CD4-positive, alpha-beta T cell (primary cell): ENCODE data around the gene ST3GAL3. TPM values are rescaled to one million over a fixed set of nuclear protein-coding genes. Genes with fewer than 3 reads are reported as not detected.

Experiments
- ATAC-seq: fragments of 200-7000 bp; cut with Tn5 transposase; one replicate; pipeline ENCODE4 v1.10.0; 2022; ENCODE audit warnings: mild to moderate bottlenecking; ENCODE audit not compliant: poor library complexity
- CTCF ChIA-PET: fragments of 350-600 bp; sonication (Branson Sonifier 250); formaldehyde crosslinking; loops from one replicate; lab custom pipeline; 2021; ENCODE audit warnings: antibody characterized with exemption, inconsistent platforms; lab: Charles Lee
- POLR2A ChIA-PET: fragments of 350-600 bp; sonication (Branson Sonifier 250); formaldehyde crosslinking; loops from one replicate; lab custom pipeline; 2021; ENCODE audit warnings: antibody characterized with exemption, inconsistent platforms; lab: Charles Lee
- DNase-seq, 14 experiments: peaks; one replicate each; pipeline ENCODE4 v3.0.0-alpha.2; 2013 to 2020; ENCODE audit warnings: mixed read lengths in 2 of 14
- H3K27ac ChIP-seq, 2 donors: one replicate each; pipeline versions ENCODE4 v1.5.1 to v1.7.0; 2013; ENCODE audit warnings: low read length in 2 of 2, low read depth in 1 of 2, mild to moderate bottlenecking in 1 of 2
- H3K27me3 ChIP-seq, 2 experiments: 1 replicate in 1 of 2; 2 replicates in 1 of 2; pipeline versions ENCODE4 v1.6.1 to v1.7.0; 2013; ENCODE audit warnings: low read length in 2 of 2, control low read depth in 1 of 2, mild to moderate bottlenecking in 1 of 2, moderate library complexity in 1 of 2; ENCODE audit not compliant: insufficient read depth in 2 of 2, control insufficient read depth in 1 of 2
- H3K36me3 ChIP-seq: one replicate; pipeline ENCODE4 v1.6.1; 2013; ENCODE audit warnings: low read length, control low read depth; ENCODE audit not compliant: insufficient read depth
- H3K4me1 ChIP-seq: one replicate; pipeline ENCODE4 v1.6.1; 2013; ENCODE audit warnings: low read length, control low read depth; ENCODE audit not compliant: insufficient read depth
- H3K4me3 ChIP-seq: one replicate; pipeline ENCODE4 v1.5.1; 2013; ENCODE audit warnings: mild to moderate bottlenecking, low read length, moderate library complexity
- H3K9me3 ChIP-seq, 2 experiments: 1 replicate in 1 of 2; 2 replicates in 1 of 2; pipeline versions ENCODE4 v1.6.1 to v1.7.0; 2013; ENCODE audit warnings: low read length in 2 of 2, mild to moderate bottlenecking in 2 of 2, control low read depth in 1 of 2, moderate library complexity in 1 of 2; ENCODE audit not compliant: control insufficient read depth in 1 of 2, insufficient read depth in 1 of 2
- H3K27ac Mint-ChIP-seq: one replicate; pipeline ENCODE4 v1.8.0; 2020; ENCODE audit warnings: mixed read lengths
- H3K27me3 Mint-ChIP-seq: one replicate; pipeline ENCODE4 v1.8.0; 2021; ENCODE audit warnings: mixed read lengths
- H3K36me3 Mint-ChIP-seq: one replicate; pipeline ENCODE4 v1.8.0; 2021; ENCODE audit warnings: low read depth, mixed read lengths
- H3K4me1 Mint-ChIP-seq: one replicate; pipeline ENCODE4 v1.8.0; 2021; ENCODE audit warnings: low read depth, mixed read lengths
- H3K4me3 Mint-ChIP-seq: one replicate; pipeline ENCODE4 v1.8.0; 2020; ENCODE audit warnings: mild to moderate bottlenecking, mixed read lengths
- H3K9me3 Mint-ChIP-seq: one replicate; pipeline ENCODE4 v1.8.0; 2020; ENCODE audit warnings: mixed read lengths
- intact Hi-C, 2 experiments: fragments of 100-400 bp; cut with DNase I in 1 of 2; cut with micrococcal nuclease in 1 of 2; formaldehyde crosslinking; loops; one replicate each; pipeline versions ENCODE4 v1.15.1 to v1.9.0; 2023 to 2025; cut with DNase I, micrococcal nuclease
- total RNA-seq, 174 experiments: library from RNA in 2 of 174; stranded (reverse) in 2 of 174; gene quantifications; one replicate each; pipeline ENCODE4 v1.2.3 and lab custom pipeline; 2021 to 2026
- TF ChIP-seq, protein P1 (sequence below): fragments of 200-600 bp; IDR thresholded peaks from one replicate; pipeline ENCODE4 v1.8.0; 2022; ENCODE audit warnings: antibody characterized with exemption, mild to moderate bottlenecking

Gene ST3GAL3
- total RNA-seq, 2 experiments from 2014 or later: 17.6 to 20.5 TPM

DNA sequence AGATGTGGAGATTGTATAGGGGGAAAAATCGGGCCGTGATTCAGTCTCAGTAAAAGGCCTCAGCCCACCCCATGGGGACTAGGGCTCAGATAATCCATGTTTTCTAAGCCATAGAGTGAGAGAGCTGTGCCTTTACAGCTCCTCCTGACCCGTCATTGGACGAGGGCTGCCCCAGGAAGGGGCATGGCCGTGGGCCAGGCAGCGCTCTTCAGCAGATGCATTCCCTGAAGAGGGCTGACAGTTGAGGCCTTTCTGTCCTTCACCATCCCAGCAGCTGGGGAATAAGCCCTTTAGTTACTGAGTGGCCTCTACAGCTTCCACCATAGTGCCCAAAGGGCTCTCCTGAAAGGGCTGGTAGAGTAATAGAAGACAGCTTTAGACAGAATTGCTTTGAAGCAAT is 57.2 kb downstream of the ST3GAL3 start:
- Histone ChIP-seq H3K36me3 (no peaks in the 10 kb centered on the region), H3K27ac (no peak overlapping the region), H3K27me3 (no peaks in the 10 kb centered on the region), H3K4me1 (no peaks in the 10 kb centered on the region), H3K9me3 (no peaks in the 10 kb centered on the region), H3K4me3 (no peak overlapping the region)
- ChIA-PET POLR2A (interaction anchor here (0.7 kb wide), 1 partner anchor 115 kb away, joined by 3 read pairs; the partner anchor contains the start of gene KDM4A), CTCF (interaction anchor here (1.7 kb wide), 1 partner anchor 170 kb away, joined by 8 read pairs; no protein-coding TSS in a partner anchor)
- ATAC-seq (no peak), DNase-seq (no peak)
- H3K36me3 Mint-ChIP-seq: no peaks in the 10 kb centered on the region
- H3K27me3 Mint-ChIP-seq: no peaks in the 10 kb centered on the region
- no peak overlapping the region for H3K4me3 Mint-ChIP-seq
- no peak overlapping the region for H3K27ac Mint-ChIP-seq
- intact Hi-C loops: loop anchor here (5.0 kb wide), 3 partner anchors 183 to 273 kb away; partner anchors contain the start of genes IPO13 (in 1 of the 2) and PTPRF (in 1 of the 2)
- H3K9me3 Mint-ChIP-seq: no peaks in the 10 kb centered on the region
- peaks cover 6% of the 10 kb centered on the region for H3K4me1 Mint-ChIP-seq
- TF ChIP-seq, protein P1, sequence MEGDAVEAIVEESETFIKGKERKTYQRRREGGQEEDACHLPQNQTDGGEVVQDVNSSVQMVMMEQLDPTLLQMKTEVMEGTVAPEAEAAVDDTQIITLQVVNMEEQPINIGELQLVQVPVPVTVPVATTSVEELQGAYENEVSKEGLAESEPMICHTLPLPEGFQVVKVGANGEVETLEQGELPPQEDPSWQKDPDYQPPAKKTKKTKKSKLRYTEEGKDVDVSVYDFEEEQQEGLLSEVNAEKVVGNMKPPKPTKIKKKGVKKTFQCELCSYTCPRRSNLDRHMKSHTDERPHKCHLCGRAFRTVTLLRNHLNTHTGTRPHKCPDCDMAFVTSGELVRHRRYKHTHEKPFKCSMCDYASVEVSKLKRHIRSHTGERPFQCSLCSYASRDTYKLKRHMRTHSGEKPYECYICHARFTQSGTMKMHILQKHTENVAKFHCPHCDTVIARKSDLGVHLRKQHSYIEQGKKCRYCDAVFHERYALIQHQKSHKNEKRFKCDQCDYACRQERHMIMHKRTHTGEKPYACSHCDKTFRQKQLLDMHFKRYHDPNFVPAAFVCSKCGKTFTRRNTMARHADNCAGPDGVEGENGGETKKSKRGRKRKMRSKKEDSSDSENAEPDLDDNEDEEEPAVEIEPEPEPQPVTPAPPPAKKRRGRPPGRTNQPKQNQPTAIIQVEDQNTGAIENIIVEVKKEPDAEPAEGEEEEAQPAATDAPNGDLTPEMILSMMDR: no peak

DNA sequence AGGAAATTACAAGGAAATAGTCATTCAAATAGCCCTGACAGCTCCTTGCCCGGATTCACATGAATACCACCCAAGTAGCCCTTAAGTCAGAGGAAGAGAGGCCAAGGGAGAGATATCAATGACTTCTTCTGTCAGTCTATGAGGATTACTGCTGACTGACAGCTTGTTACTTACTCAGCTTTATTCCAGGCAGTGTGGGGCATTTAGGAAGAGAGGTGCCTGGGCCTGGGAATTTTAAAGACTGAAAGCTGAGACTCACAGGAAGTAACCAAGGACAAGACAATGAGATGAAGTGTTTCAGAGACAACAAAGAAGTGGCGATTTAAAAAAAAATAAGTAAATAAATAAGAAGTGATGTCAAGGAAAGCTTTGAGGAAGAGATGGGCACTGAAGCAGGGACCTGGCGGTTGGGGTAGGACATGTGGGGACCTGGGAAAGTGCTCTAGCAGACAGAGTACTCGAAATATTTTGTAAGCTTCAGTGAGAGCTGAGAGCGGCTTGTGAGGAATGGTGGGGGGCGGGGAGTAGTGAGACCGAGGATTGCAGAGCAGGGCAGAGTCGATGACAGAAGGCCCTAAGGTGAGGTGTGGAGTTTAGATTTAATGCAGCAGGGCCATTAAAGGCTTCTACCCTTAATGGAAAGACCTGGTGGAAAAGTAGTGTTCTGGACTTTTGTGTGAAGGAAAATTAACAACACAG is 58.9 kb downstream of the ST3GAL3 start:
- ChIA-PET POLR2A (no interaction called here), CTCF (interaction anchor here (1.7 kb wide), 1 partner anchor 168 kb away, joined by 8 read pairs; no protein-coding TSS in a partner anchor)
- no peaks in the 10 kb centered on the region for H3K27me3 Mint-ChIP-seq
- intact Hi-C loops: no loop called here
- Histone ChIP-seq H3K9me3 (no peaks in the 10 kb centered on the region), H3K4me3 (no peak overlapping the region), H3K36me3 (no peaks in the 10 kb centered on the region), H3K27ac (no peak overlapping the region), H3K4me1 (no peaks in the 10 kb centered on the region), H3K27me3 (no peaks in the 10 kb centered on the region)
- TF ChIP-seq, protein P1: no peak
- no peak for DNase-seq
- peaks cover 6% of the 10 kb centered on the region for H3K4me1 Mint-ChIP-seq
- no peaks in the 10 kb centered on the region for H3K9me3 Mint-ChIP-seq
- no peak for ATAC-seq
- H3K36me3 Mint-ChIP-seq: no peaks in the 10 kb centered on the region
- no peak overlapping the region for H3K27ac Mint-ChIP-seq
- no peak overlapping the region for H3K4me3 Mint-ChIP-seq

DNA sequence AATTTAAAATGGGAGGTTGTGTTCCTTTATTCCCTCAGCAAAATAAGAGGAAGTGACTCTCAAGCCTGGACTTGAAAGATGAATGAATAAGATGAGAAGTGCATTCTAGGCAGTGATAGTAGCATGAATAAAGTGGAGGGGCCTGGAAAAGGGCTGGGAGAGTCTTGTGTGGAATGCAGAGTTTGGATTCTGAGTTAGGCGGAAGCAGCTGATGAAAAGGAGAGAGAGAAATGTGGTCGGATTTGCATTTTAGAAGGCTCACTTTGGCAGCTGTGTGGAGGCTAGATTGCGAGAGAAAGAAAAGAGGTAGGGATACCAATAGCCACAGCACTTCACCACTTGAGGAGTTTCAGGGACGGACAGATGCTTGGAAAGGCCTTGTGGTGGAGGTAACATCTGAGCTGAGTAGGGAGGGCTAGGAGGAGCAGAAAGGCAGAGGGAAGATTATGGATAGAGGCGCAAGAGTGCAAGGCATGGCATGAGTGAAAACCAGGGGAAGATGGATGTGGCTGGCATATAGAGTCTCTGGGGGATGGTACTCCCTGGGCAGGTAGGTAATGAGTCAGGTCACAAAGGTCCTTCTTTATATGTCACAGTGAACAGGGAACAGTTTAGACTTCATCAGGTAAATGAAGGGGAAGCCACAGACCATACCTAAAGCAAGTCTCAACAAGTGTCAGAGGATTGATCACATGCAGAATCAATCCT is 59.6 kb downstream of the ST3GAL3 start:
- TF ChIP-seq, protein P1: no peak
- no peaks in the 10 kb centered on the region for H3K36me3 ChIP-seq
- H3K4me1 ChIP-seq: no peaks in the 10 kb centered on the region
- no peak overlapping the region for H3K27ac Mint-ChIP-seq
- no peak for ATAC-seq
- no peaks in the 10 kb centered on the region for H3K9me3 ChIP-seq
- no peaks in the 10 kb centered on the region for H3K9me3 Mint-ChIP-seq
- ChIA-PET CTCF (no interaction called here), POLR2A (no interaction called here)
- no peak overlapping the region for H3K27ac ChIP-seq
- H3K36me3 Mint-ChIP-seq: no peaks in the 10 kb centered on the region
- no peaks in the 10 kb centered on the region for H3K27me3 ChIP-seq
- H3K4me1 Mint-ChIP-seq: peaks cover 6% of the 10 kb centered on the region
- intact Hi-C loops: no loop called here
- no peak for DNase-seq
- H3K27me3 Mint-ChIP-seq: no peaks in the 10 kb centered on the region
- H3K4me3 Mint-ChIP-seq: no peak overlapping the region
- H3K4me3 ChIP-seq: no peak overlapping the region
